ENCODE measurements around the gene CFAP74. TPM values are rescaled to one million over a fixed set of nuclear protein-coding genes. Genes with fewer than 3 reads are reported as not detected.

CFAP74 gene
- total RNA-seq, 1 experiment from 2014 or later, result not detected

DNA sequence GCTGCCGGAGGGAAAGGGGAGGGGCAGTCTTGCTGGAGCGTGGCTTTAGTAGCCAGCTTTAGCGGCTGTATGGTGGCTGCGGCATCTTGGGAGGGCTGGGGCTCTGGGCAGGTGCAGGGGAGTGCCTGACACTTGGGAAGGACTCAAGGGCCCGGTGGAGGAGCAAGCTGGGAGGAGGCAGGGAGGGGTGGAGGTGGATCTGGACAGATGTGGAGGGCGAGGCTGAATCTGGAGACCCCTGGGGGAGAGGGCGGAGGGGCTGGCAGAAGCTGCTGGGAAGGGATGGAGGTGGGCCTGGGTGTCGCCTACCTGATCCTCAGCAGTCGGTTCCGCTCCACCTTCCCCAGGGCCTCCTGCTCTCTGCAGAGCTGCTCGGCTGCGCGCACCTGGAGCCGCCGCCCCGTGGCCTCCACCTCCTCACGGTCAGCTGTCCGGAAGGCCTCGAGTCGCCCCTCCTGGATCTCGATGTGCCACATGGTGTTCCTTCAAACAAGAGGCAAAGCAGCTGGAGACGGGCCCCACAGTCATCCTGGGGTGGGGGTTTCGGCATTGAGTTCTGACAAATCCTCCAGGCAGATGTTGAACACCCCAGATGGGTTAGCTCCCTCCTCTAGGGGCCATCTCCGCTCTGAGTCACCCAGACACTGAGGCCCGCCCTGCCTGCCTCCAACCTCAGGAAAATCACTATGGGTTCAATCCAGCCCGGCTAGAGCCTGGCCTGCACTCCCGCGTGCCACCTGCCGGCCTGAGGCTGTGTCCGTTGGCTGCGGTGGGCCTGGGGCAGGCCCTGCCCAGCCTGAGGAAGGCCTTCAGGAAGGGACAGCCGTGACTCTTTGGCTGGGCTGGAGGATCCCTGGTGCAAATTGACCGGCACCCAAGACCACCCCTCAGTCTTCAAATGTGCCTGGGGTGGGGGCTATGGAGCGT is 29.6 kb downstream of the CFAP74 start:
- Histone ChIP-seq H3K9me2 (replicated peaks; ENCODE audit: insufficient read depth, low read length) (no peaks in the 10 kb centered on the region), H3K36me3 (ENCODE audit: insufficient read depth, low read length) (no peaks in the 10 kb centered on the region)
- no peak for DNase-seq

DNA sequence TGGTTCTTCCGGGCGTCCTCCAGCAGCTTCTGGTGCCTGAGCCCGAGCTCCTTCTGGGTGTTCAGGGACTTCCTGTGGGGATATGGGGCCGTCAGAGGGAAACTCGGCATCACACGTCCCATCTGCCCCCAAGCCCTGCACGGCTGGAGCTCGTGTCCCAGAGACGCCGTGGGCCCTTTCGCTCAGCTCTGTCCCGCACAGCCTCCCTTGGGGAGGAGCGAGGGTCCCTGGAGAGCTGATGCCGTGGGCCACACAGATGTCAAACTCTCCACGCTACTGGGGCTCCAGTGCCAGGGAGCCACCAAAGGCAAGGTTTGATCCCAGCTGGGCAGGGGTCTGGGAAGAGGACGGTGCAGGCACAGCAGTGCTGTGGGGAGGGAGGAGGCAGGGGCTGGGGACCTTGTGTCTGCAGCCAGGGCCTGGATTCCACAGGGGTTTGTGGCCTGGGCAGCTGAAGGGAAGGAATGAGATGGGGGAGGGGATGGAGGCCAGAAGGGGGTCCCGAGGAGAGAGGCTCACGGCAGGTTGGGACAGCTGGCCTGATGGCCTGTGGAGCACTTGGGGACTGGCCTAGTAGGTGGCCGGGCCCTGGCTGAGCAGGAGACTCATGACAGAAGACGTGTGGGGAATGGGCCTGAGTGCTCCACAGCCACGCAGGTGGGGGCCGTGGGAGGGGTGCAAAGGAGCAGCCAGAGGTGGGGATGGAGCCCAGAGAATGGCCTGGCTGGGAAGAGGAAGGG is 30.4 kb downstream of the CFAP74 start:
- DNase-seq, result no peak
- Histone ChIP-seq H3K9me3 (ENCODE audit: low read length) (no peaks in the 10 kb centered on the region), H2AFZ (ENCODE audit: low read length) (no peak overlapping the region), H3K9me2 (replicated peaks; ENCODE audit: insufficient read depth, low read length) (no peaks in the 10 kb centered on the region), H3K4me1 (ENCODE audit: low read length) (no peaks in the 10 kb centered on the region), H3K9ac (ENCODE audit: low read length) (no peak overlapping the region), H3K4me2 (ENCODE audit: low read depth, low read length, poor library complexity, severe bottlenecking) (no peak overlapping the region), H3K27me3 (ENCODE audit: low read length) (no peaks in the 10 kb centered on the region), H3K79me2 (ENCODE audit: low read length) (no peaks in the 10 kb centered on the region), H3K27ac (ENCODE audit: low read length) (no peak overlapping the region), H3K36me3 (ENCODE audit: insufficient read depth, low read length) (no peaks in the 10 kb centered on the region), H3K4me3 (ENCODE audit: low read length) (no peak overlapping the region), H4K20me1 (ENCODE audit: insufficient read depth, low read depth, low read length) (no peaks in the 10 kb centered on the region)

More for the DNA sequence above, 29.6 kb downstream of the CFAP74 start:
- Histone ChIP-seq H3K4me3 (ENCODE audit: low read length) (no peak overlapping the region), H3K9ac (ENCODE audit: low read length) (no peak overlapping the region), H3K27ac (ENCODE audit: low read length) (no peak overlapping the region), H3K79me2 (ENCODE audit: low read length) (no peaks in the 10 kb centered on the region), H2AFZ (ENCODE audit: low read length) (no peak overlapping the region), H3K27me3 (ENCODE audit: low read length) (no peaks in the 10 kb centered on the region), H3K4me2 (ENCODE audit: low read depth, low read length, poor library complexity, severe bottlenecking) (no peak overlapping the region), H4K20me1 (ENCODE audit: insufficient read depth, low read depth, low read length) (no peaks in the 10 kb centered on the region), H3K9me3 (ENCODE audit: low read length) (no peaks in the 10 kb centered on the region), H3K4me1 (ENCODE audit: low read length) (no peaks in the 10 kb centered on the region)

DNA sequence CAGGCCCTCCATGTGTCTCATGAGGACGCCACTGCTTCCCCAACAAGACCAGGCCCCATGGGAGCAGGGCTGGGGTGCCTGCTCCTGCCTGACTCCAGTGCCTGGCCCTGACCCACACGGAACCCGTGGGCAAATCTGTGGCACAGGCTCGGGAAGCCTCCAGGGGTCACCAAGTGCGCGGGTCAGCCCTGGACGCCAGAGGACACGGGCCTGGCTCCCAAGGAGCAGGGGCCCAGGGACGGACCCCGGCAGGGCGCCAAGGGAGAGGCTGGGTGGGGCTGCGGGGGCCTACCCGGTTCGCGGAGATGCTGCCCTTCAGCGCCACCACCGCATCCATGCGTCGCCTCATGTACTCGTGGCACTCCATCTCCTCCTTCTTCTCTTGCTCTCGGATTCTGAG is 31.9 kb downstream of the CFAP74 start:
- H3K4me2 ChIP-seq (ENCODE audit: low read depth, low read length, poor library complexity, severe bottlenecking), result no peak overlapping the region
- H3K27ac ChIP-seq (ENCODE audit: low read length), result no peak overlapping the region
- H3K9ac ChIP-seq (ENCODE audit: low read length), result no peak overlapping the region
- H3K4me1 ChIP-seq (ENCODE audit: low read length), result no peaks in the 10 kb centered on the region
- no peak overlapping the region for H2AFZ ChIP-seq (ENCODE audit: low read length)
- no peaks in the 10 kb centered on the region for H3K9me2 ChIP-seq (replicated peaks; ENCODE audit: insufficient read depth, low read length)
- H4K20me1 ChIP-seq (ENCODE audit: insufficient read depth, low read depth, low read length), result no peaks in the 10 kb centered on the region
- no peaks in the 10 kb centered on the region for H3K79me2 ChIP-seq (ENCODE audit: low read length)
- no peaks in the 10 kb centered on the region for H3K36me3 ChIP-seq (ENCODE audit: insufficient read depth, low read length)
- no peaks in the 10 kb centered on the region for H3K27me3 ChIP-seq (ENCODE audit: low read length)
- H3K9me3 ChIP-seq (ENCODE audit: low read length), result no peaks in the 10 kb centered on the region
- H3K4me3 ChIP-seq (ENCODE audit: low read length), result no peak overlapping the region
- no peak for DNase-seq

DNA sequence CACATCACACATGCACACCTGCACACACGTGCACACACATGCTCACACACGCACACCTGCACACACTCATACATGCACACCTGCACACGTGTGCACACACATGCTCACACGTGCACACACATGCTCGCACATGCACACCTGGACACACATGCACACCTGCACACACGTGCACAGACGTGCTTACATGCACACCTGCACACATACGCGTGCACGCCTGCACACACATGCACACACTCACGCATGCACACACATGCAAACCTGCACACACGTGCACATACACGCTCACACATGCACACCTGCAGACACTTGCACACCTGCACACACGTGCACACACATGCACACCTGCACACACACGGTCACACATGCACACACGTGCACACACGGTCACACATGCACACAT is 32.6 kb downstream of the CFAP74 start:
- Histone ChIP-seq H3K4me3 (ENCODE audit: low read length) (no peak overlapping the region), H3K27ac (ENCODE audit: low read length) (no peak overlapping the region), H3K9me2 (replicated peaks; ENCODE audit: insufficient read depth, low read length) (no peaks in the 10 kb centered on the region), H3K36me3 (ENCODE audit: insufficient read depth, low read length) (no peaks in the 10 kb centered on the region), H2AFZ (ENCODE audit: low read length) (no peak overlapping the region), H3K9me3 (ENCODE audit: low read length) (no peaks in the 10 kb centered on the region), H4K20me1 (ENCODE audit: insufficient read depth, low read depth, low read length) (no peaks in the 10 kb centered on the region), H3K27me3 (ENCODE audit: low read length) (no peaks in the 10 kb centered on the region), H3K4me1 (ENCODE audit: low read length) (no peaks in the 10 kb centered on the region), H3K79me2 (ENCODE audit: low read length) (no peaks in the 10 kb centered on the region), H3K9ac (ENCODE audit: low read length) (no peak overlapping the region), H3K4me2 (ENCODE audit: low read depth, low read length, poor library complexity, severe bottlenecking) (no peak overlapping the region)
- no peak for DNase-seq

DNA sequence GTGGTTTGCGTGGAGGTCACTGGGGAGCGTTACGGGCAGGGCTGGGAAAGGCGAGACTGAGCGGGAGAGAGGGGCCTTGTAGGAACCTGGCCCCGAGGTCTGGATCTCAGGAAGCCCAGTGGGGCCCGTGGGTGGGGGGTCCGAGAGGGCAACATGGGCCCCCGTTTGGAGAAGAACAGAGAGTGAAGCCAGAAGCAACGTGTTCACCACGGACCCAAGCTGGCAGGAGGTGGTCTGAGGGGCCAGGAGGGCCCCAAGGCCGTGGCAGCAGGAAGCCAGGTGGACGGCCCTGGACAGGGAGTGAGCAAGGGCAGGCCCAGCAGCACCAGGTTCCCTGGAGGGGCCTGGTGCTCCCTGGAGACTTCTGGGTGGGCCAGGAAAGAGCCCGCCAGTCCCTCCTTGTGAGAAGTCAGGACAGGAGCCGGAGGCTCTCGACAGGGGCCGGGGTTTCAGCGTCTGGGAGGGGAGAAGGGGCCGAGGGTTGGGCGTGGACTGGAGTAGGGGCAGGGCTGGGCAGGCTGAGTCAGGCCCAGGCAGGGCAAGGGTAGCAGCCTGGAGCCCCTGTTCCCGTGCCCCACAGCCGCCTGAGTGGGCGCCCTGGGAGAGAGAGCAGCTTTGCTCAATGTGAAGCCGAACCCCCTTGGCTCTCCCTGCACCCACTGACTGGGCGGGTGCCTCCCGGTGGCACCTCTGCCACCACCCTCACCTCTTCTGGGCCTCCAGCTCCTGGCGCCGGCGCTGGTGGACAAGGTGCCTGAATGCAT is 33.5 kb downstream of the CFAP74 start:
- no peak for DNase-seq
- no peaks in the 10 kb centered on the region for H3K4me1 ChIP-seq (ENCODE audit: low read length)
- H3K4me2 ChIP-seq (ENCODE audit: low read depth, low read length, poor library complexity, severe bottlenecking), result no peak overlapping the region
- H3K4me3 ChIP-seq (ENCODE audit: low read length), result no peak overlapping the region
- no peaks in the 10 kb centered on the region for H4K20me1 ChIP-seq (ENCODE audit: insufficient read depth, low read depth, low read length)
- no peak overlapping the region for H3K9ac ChIP-seq (ENCODE audit: low read length)
- H3K36me3 ChIP-seq (ENCODE audit: insufficient read depth, low read length), result no peaks in the 10 kb centered on the region
- H3K79me2 ChIP-seq (ENCODE audit: low read length), result no peaks in the 10 kb centered on the region
- no peaks in the 10 kb centered on the region for H3K9me3 ChIP-seq (ENCODE audit: low read length)
- H2AFZ ChIP-seq (ENCODE audit: low read length), result no peak overlapping the region
- H3K27ac ChIP-seq (ENCODE audit: low read length), result no peak overlapping the region
- no peaks in the 10 kb centered on the region for H3K27me3 ChIP-seq (ENCODE audit: low read length)
- no peaks in the 10 kb centered on the region for H3K9me2 ChIP-seq (replicated peaks; ENCODE audit: insufficient read depth, low read length)

- Histone ChIP-seq H3K9me3 (ENCODE audit: low read length) (no peaks in the 10 kb centered on the region), H3K9ac (ENCODE audit: low read length) (no peak overlapping the region), H3K27me3 (ENCODE audit: low read length) (no peaks in the 10 kb centered on the region), H3K9me2 (replicated peaks; ENCODE audit: insufficient read depth, low read length) (no peaks in the 10 kb centered on the region), H3K79me2 (ENCODE audit: low read length) (no peaks in the 10 kb centered on the region), H3K36me3 (ENCODE audit: insufficient read depth, low read length) (no peaks in the 10 kb centered on the region), H3K27ac (ENCODE audit: low read length) (no peak overlapping the region), H3K4me2 (ENCODE audit: low read depth, low read length, poor library complexity, severe bottlenecking) (no peak overlapping the region), H4K20me1 (ENCODE audit: insufficient read depth, low read depth, low read length) (no peaks in the 10 kb centered on the region), H3K4me3 (ENCODE audit: low read length) (no peak overlapping the region), H2AFZ (ENCODE audit: low read length) (no peak overlapping the region), H3K4me1 (ENCODE audit: low read length) (no peaks in the 10 kb centered on the region)
- DNase-seq, result no peak
These were observed 34.1 kb downstream of the CFAP74 start for GRCh38 chr1:1969505-1969900.

DNA sequence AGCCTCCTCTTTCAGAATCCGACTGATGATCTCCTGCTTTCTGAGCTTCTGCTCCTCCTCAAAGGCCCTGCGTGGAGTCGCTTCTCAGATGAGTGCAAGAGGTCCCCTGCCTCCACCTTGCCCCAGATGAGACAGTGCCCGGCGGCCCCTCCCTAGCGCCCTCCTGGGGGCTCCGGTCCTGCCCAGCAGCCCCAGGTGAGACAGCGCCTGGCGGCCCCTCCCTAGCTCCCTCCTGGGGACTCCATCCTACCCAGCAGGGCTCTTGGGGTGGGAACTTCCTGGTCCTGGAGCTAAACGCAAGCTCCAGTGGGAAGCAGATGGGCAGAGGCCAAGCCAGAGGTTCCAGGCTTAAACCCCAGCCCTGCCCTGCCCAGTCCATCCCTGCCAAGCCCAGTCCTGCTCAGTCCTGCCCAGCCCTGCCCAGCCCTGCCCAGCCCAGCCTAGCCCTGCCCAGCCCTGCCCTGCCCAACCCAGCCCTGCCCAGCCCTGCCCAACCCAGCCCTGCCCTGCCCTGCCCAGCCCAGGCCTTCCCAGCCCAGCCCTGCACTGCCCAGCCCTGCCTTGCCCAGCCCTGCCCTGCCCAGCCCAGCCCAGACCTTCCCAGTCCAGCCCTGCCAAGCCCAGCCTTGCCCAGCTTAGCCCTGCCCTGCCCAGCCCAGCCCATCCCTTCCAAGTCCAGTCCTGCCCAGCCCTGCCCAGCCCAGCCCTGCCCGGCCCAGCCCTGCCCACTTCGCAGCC is 34.6 kb downstream of the CFAP74 start:
- no peak overlapping the region for H3K9ac ChIP-seq (ENCODE audit: low read length)
- H2AFZ ChIP-seq (ENCODE audit: low read length), result no peak overlapping the region
- no peak overlapping the region for H3K27ac ChIP-seq (ENCODE audit: low read length)
- H3K79me2 ChIP-seq (ENCODE audit: low read length), result no peaks in the 10 kb centered on the region
- no peaks in the 10 kb centered on the region for H4K20me1 ChIP-seq (ENCODE audit: insufficient read depth, low read depth, low read length)
- H3K36me3 ChIP-seq (ENCODE audit: insufficient read depth, low read length), result no peaks in the 10 kb centered on the region
- no peak overlapping the region for H3K4me2 ChIP-seq (ENCODE audit: low read depth, low read length, poor library complexity, severe bottlenecking)
- no peaks in the 10 kb centered on the region for H3K9me2 ChIP-seq (replicated peaks; ENCODE audit: insufficient read depth, low read length)
- H3K9me3 ChIP-seq (ENCODE audit: low read length), result no peaks in the 10 kb centered on the region
- no peak overlapping the region for H3K4me3 ChIP-seq (ENCODE audit: low read length)
- H3K27me3 ChIP-seq (ENCODE audit: low read length), result no peaks in the 10 kb centered on the region
- no peaks in the 10 kb centered on the region for H3K4me1 ChIP-seq (ENCODE audit: low read length)
- no peak for DNase-seq

Data from Karpas-422 (cell line).